CD14-positive monocyte (primary cell): ENCODE results near the gene ST6GALNAC3. TPM values are rescaled to one million over a fixed set of nuclear protein-coding genes. Genes with fewer than 3 reads are reported as not detected.
A peak's percentile ranks its signal among the peaks of the same experiment; 100 is the strongest.

Experiments used
- DNase-seq, 3 donors: peaks; one replicate each; pipeline ENCODE4 v3.0.0-alpha.2; 2011 to 2022
- H2AFZ ChIP-seq: 2 replicates; pipeline ENCODE4 v1.6.0; 2012; ENCODE audit warnings: mild to moderate bottlenecking, low read depth, low read length, inconsistent platforms; ENCODE audit not compliant: insufficient read depth, poor library complexity, severe bottlenecking
- H3K27ac ChIP-seq, 2 donors: 1 replicate in 1 of 2; 2 replicates in 1 of 2; pipeline ENCODE4 v1.5.1; 2012 to 2013; ENCODE audit warnings: low read length in 2 of 2, control low read depth in 1 of 2, inconsistent platforms in 1 of 2, low read depth in 1 of 2, mild to moderate bottlenecking in 1 of 2
- H3K27me3 ChIP-seq, 2 donors: one replicate each; pipeline versions ENCODE4 v1.6.0 to v1.6.1; 2011 to 2013; ENCODE audit warnings: low read length in 2 of 2; ENCODE audit not compliant: control insufficient read depth in 2 of 2, insufficient read depth in 2 of 2
- H3K36me3 ChIP-seq, 2 donors: replicated peaks in 1 of 2; 1 replicate in 1 of 2; 2 replicates in 1 of 2; pipeline versions ENCODE4 v1.5.1 to v1.6.1; 2012 to 2013; ENCODE audit warnings: low read length in 2 of 2, control low read depth in 1 of 2, inconsistent platforms in 1 of 2, mild to moderate bottlenecking in 1 of 2; ENCODE audit not compliant: insufficient read depth in 2 of 2, control insufficient read depth in 1 of 2
- H3K4me1 ChIP-seq, 2 donors: 1 replicate in 1 of 2; 2 replicates in 1 of 2; pipeline versions ENCODE4 v1.5.1 to v1.6.1; 2012 to 2013; ENCODE audit warnings: low read length in 2 of 2, control low read depth in 1 of 2, inconsistent platforms in 1 of 2, mild to moderate bottlenecking in 1 of 2, moderate library complexity in 1 of 2; ENCODE audit not compliant: insufficient read depth in 2 of 2, control insufficient read depth in 1 of 2
- H3K4me2 ChIP-seq: replicated peaks from 2 replicates; pipeline ENCODE3; 2012; ENCODE audit warnings: low read length, moderate library complexity, mild to moderate bottlenecking; ENCODE audit not compliant: poor library complexity, severe bottlenecking; ENCODE audit errors: extremely low read depth
- H3K4me3 ChIP-seq, 3 experiments: fragments of 200-600 bp in 1 of 3; sonication (generic) in 1 of 3; replicated peaks in 1 of 3; 1 replicate in 2 of 3; 2 replicates in 1 of 3; pipeline ENCODE4 v1.5.1; 2011 to 2013; ENCODE audit warnings: low read length in 3 of 3, mild to moderate bottlenecking in 3 of 3, control low read depth in 2 of 3, low read depth in 2 of 3, inconsistent platforms in 1 of 3, moderate library complexity in 1 of 3
- H3K79me2 ChIP-seq: 2 replicates; pipeline ENCODE4 v1.6.0; 2012; ENCODE audit warnings: mild to moderate bottlenecking, control low read depth, inconsistent platforms, low read length, moderate library complexity; ENCODE audit not compliant: insufficient read depth
- H3K9ac ChIP-seq: 2 replicates; pipeline ENCODE4 v1.6.0; 2017; ENCODE audit warnings: low read length, mild to moderate bottlenecking; ENCODE audit not compliant: insufficient read depth, poor library complexity, severe bottlenecking
- H3K9me3 ChIP-seq, 2 donors: replicated peaks in 1 of 2; 1 replicate in 1 of 2; 2 replicates in 1 of 2; pipeline versions ENCODE4 v1.5.1 to v1.6.1; 2012 to 2013; ENCODE audit warnings: low read length in 2 of 2, control low read depth in 1 of 2; ENCODE audit not compliant: control insufficient read depth in 1 of 2, insufficient read depth in 1 of 2
- H4K20me1 ChIP-seq: 2 replicates; pipeline ENCODE4 v1.6.0; 2012; ENCODE audit warnings: mild to moderate bottlenecking, low read length, control low read depth, moderate library complexity; ENCODE audit not compliant: insufficient read depth
- H3K27ac Mint-ChIP-seq, 7 donors: one replicate each; pipeline ENCODE4 v1.8.0; 2020; ENCODE audit warnings: mild to moderate bottlenecking in 7 of 7, mixed read lengths in 7 of 7, moderate library complexity in 6 of 7, inconsistent platforms in 2 of 7
- H3K27me3 Mint-ChIP-seq, 3 donors: one replicate each; pipeline ENCODE4 v1.8.0; 2021 to 2022; ENCODE audit warnings: low read depth in 3 of 3, mild to moderate bottlenecking in 3 of 3, mixed read lengths in 3 of 3, moderate library complexity in 3 of 3, inconsistent platforms in 1 of 3
- H3K36me3 Mint-ChIP-seq, 2 donors: one replicate each; pipeline ENCODE4 v1.8.0; 2020; ENCODE audit warnings: mixed read lengths in 2 of 2, inconsistent platforms in 1 of 2, mild to moderate bottlenecking in 1 of 2
- H3K4me1 Mint-ChIP-seq: one replicate; pipeline ENCODE4 v1.8.0; 2020; ENCODE audit warnings: mild to moderate bottlenecking, mixed read lengths
- H3K4me3 Mint-ChIP-seq, 2 donors: one replicate each; pipeline ENCODE4 v1.8.0; 2020; ENCODE audit warnings: mild to moderate bottlenecking in 2 of 2, mixed read lengths in 2 of 2, moderate library complexity in 1 of 2
- H3K9me3 Mint-ChIP-seq, 7 donors: one replicate each; pipeline ENCODE4 v1.8.0; 2020 to 2022; ENCODE audit warnings: mixed read lengths in 7 of 7, mild to moderate bottlenecking in 6 of 7, moderate library complexity in 6 of 7, inconsistent platforms in 2 of 7
- CTCF ChIP-seq: fragments of 200-600 bp; IDR thresholded peaks from one replicate; pipeline ENCODE4 v1.8.0; 2022; ENCODE audit warnings: antibody characterized with exemption, mild to moderate bottlenecking
- WGBS: methylation state at CpG from one replicate; pipeline ENCODE4 v1.1.5; 2013; ENCODE audit warnings: missing lambda C conversion rate; ENCODE audit not compliant: insufficient coverage; 5-methylcytosine and 5-hydroxymethylcytosine counted together
- intact Hi-C, 2 donors: fragments of 100-400 bp; cut with micrococcal nuclease; formaldehyde crosslinking; loops; one replicate each; pipeline versions ENCODE4 v1.15.0 to v1.15.1; 2023
- polyA plus RNA-seq, 3 donors: library from polyadenylated mRNA; depleted of rRNA in 1 of 3; unstranded in 2 of 3; stranded (reverse) in 1 of 3; fragments of 300-500 nt in 2 of 3; fragments of >200 nt in 1 of 3; fragmentation: Illumina TruSeq in 2 of 3; gene quantifications; 1 replicate in 2 of 3; 2 replicates in 1 of 3; pipeline ENCODE4 v1.2.3, GENCODE V29; 2012 to 2021

The ST6GALNAC3 gene
- polyA plus RNA-seq, 3 donors: 6.5 to 9.2 (median 7.6) TPM

DNA sequence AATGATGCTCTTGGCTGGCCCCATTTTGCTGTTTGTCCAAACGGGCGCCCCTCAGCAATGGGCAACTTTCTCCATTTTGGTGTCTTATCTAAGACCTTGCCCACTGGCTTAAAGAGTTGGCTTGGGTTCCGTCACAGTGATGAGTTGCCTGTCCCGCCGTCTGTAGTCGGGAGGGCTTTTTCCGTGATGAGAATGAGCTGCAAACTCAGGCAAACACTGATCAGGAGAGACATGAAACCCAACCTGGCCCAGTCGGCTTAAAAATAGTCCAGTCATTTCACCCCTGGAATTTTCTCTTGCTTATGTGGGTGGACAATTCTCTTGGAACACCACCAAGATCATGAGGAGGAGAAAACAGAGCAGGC is 79.3 kb downstream of the ST6GALNAC3 start:
- H3K27me3 ChIP-seq: no peaks in the 10 kb centered on the region
- TF ChIP-seq CTCF: no peak
- H3K36me3 Mint-ChIP-seq: no peaks in the 10 kb centered on the region
- DNase-seq: no peak
- H3K9ac ChIP-seq: no peak overlapping the region
- peak overlapping the region in 1 of 3 experiments; percentile 85 for H3K4me3 ChIP-seq
- no peaks in the 10 kb centered on the region for H3K79me2 ChIP-seq
- intact Hi-C loops: loop anchor here (5.0 to 10.0 kb wide), 2 partner anchors 971 to 973 kb away; no protein-coding TSS in a partner anchor
- no peaks in the 10 kb centered on the region for H4K20me1 ChIP-seq
- H3K4me3 Mint-ChIP-seq: no peak overlapping the region
- 88% methylated on average over 6 of the region's 8 CpGs for WGBS
- no peaks in the 10 kb centered on the region for H3K9me3 ChIP-seq
- peak overlapping the region in 1 of 7 donors; percentile 94 for H3K27ac Mint-ChIP-seq
- peaks cover 11% of the 10 kb centered on the region for H3K4me1 Mint-ChIP-seq
- peak overlapping the region in 1 of 2 donors; percentile 85 for H3K27ac ChIP-seq
- peaks cover 0 to 5% (median 0%) of the 10 kb centered on the region in 7 donors for H3K9me3 Mint-ChIP-seq
- peak overlapping the region; percentile 97 for H3K4me2 ChIP-seq
- H3K27me3 Mint-ChIP-seq: no peaks in the 10 kb centered on the region
- peak overlapping the region; percentile 94 for H2AFZ ChIP-seq
- peaks cover 5 to 6% of the 10 kb centered on the region in 2 donors for H3K4me1 ChIP-seq
- H3K36me3 ChIP-seq: no peaks in the 10 kb centered on the region

DNA sequence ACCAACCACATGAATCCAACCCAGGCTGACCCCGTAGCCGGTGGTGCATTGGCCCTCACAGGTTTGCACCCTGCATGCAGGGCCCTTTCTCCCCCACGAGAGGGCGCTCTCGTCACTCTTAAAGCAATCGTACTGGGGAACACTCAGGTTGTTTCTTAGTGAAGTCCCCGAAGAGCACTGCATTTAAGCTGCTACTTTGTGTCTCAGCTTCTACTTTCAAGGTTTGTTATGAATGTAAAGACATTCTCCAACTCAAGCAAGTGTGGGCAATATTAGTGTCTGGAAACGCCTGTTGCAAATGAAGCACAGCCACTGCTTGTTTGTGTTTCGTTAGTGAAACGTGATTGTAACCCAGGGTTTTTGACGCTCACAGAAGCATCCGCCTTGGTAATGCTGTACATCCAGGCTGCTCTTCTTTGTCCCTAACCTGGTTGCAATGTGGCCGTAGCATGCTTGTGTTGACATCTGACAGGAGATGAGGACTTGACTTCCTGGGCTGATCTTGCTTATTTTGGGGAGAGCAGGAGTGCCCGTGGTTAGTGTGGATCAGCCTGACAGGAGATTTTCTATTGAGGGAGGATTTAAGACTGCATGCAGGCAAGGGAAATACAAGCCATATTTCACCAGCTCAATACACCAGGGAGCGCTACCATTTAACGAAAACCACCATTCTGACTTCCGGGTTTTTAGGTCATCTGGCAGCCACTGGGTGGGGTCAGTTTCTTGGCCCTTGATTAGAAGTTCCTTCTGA is 79.8 kb downstream of the ST6GALNAC3 start:
- Histone ChIP-seq H3K9me3 (no peaks in the 10 kb centered on the region), H3K4me3 (peak overlapping the region; percentile 52 to 99 (median 85)), H3K36me3 (no peaks in the 10 kb centered on the region), H3K9ac (peak overlapping the region; percentile 67), H4K20me1 (no peaks in the 10 kb centered on the region), H3K27me3 (no peaks in the 10 kb centered on the region), H2AFZ (peak overlapping the region; percentile 94), H3K27ac (peak overlapping the region; percentile 35 to 85), H3K4me2 (peak overlapping the region; percentile 97), H3K79me2 (no peaks in the 10 kb centered on the region), H3K4me1 (peaks cover 5 to 6% of the 10 kb centered on the region in 2 donors)
- 4% methylated on average over 11 of the region's 17 CpGs for whole genome bisulfite sequencing
- Mint-ChIP-seq H3K36me3 (no peaks in the 10 kb centered on the region), H3K9me3 (peaks cover 0 to 5% (median 0%) of the 10 kb centered on the region in 7 donors), H3K4me3 (peak overlapping the region; percentile 98), H3K27ac (peak overlapping the region; percentile 90 to 98 (median 95)), H3K4me1 (peaks cover 11% of the 10 kb centered on the region), H3K27me3 (no peaks in the 10 kb centered on the region)
- peak; percentile 66 to 69 (median 69) for DNase-seq
- peak; percentile 99 for TF ChIP-seq CTCF
- intact Hi-C loops: loop anchor here (5.0 to 10.0 kb wide), 2 partner anchors 970 to 973 kb away; no protein-coding TSS in a partner anchor
